HCT116 (cell line): ENCODE measurements around the gene CPNE7. TPM values are rescaled to one million over a fixed set of nuclear protein-coding genes. Genes with fewer than 3 reads are reported as not detected.

Experiments
- ATAC-seq: fragments of 200-7000 bp; cut with Tn5 transposase; 2 replicates; pipeline ENCODE4 v1.9.1; 2020; ENCODE audit warnings: mild to moderate bottlenecking, moderate library complexity
- BruUV-seq: library from RNA; stranded (reverse); fragments of 400-500 nt; replicated peaks from 2 replicates; lab custom pipeline; 2021; lab: Mats Ljungman, UMichigan
- CTCF ChIA-PET: fragments of 300-600 bp; sonication (Branson Sonifier 250); formaldehyde crosslinking; loops from one replicate; lab custom pipeline; 2021; ENCODE audit warnings: antibody characterized with exemption; lab: Charles Lee
- POLR2A ChIA-PET: fragments of 300-600, 350-600 bp; sonication (Branson Sonifier 250); formaldehyde crosslinking; loops from one replicate; lab custom pipeline; 2021; ENCODE audit warnings: antibody characterized with exemption; lab: Charles Lee
- RAD21 ChIA-PET, 2 experiments: fragments of 300-600 bp; sonication (Branson Sonifier 250); formaldehyde crosslinking; loops; one replicate each; lab custom pipeline; 2023; ENCODE audit warnings: low total read pairs in 2 of 2; ENCODE audit not compliant: uncharacterized antibody in 2 of 2, unreplicated experiment in 2 of 2, low non-redundant PET in 1 of 2; lab: Charles Lee
- DNase-seq: peaks from one replicate; pipeline ENCODE4 v3.0.0-alpha.2; 2010; ENCODE audit warnings: low read depth, low spot score
- H2AFZ ChIP-seq: fragments of 200-600 bp; shearing (Covaris generic), sonication (generic); 2 replicates; pipeline ENCODE4 v1.6.1; 2017; ENCODE audit warnings: low read depth, mixed run types, mixed read lengths, antibody characterized with exemption, low read length; ENCODE audit not compliant: poor library complexity, severe bottlenecking
- H3K27ac ChIP-seq: 2 replicates; pipeline ENCODE4 v1.5.1; 2012; ENCODE audit warnings: low read depth, low read length
- H3K27me3 ChIP-seq: fragments of 200-600 bp; sonication (generic); 2 replicates; pipeline ENCODE4 v1.6.1; 2016; ENCODE audit warnings: mixed run types, low read length, mixed read lengths; ENCODE audit not compliant: insufficient read depth
- H3K36me3 ChIP-seq, 2 experiments: fragments of 200-500 bp in 1 of 2; fragments of 200-600 bp in 1 of 2; sonication (Bioruptor generic) in 1 of 2; sonication (generic) in 1 of 2; 2 replicates each; pipeline versions ENCODE4 v1.5.1 to v1.6.1; 2014 to 2016; ENCODE audit warnings: low read length in 2 of 2, inconsistent platforms in 1 of 2, mixed read lengths in 1 of 2, mixed run types in 1 of 2; ENCODE audit not compliant: insufficient read depth in 2 of 2, control insufficient read depth in 1 of 2
- H3K4me1 ChIP-seq, 2 experiments: fragments of 200-600 bp in 1 of 2; sonication (generic) in 1 of 2; 2 replicates each; pipeline versions ENCODE4 v1.5.1 to v1.6.1; 2012 to 2017; ENCODE audit warnings: low read length in 2 of 2, inconsistent platforms in 1 of 2, mild to moderate bottlenecking in 1 of 2, mixed read lengths in 1 of 2, mixed run types in 1 of 2, moderate library complexity in 1 of 2; ENCODE audit not compliant: insufficient read depth in 2 of 2, control insufficient read depth in 1 of 2
- H3K4me2 ChIP-seq: fragments of 200-600 bp; sonication (generic); 2 replicates; pipeline ENCODE4 v1.6.1; 2017; ENCODE audit warnings: mixed run types, low read length, mixed read lengths
- H3K4me3 ChIP-seq, 2 experiments: fragments of 200-600 bp in 1 of 2; sonication (generic) in 1 of 2; replicated peaks in 1 of 2; 2 replicates each; pipeline ENCODE4 v1.5.1; 2011 to 2016; ENCODE audit warnings: low read length in 2 of 2, control low read depth in 1 of 2, low read depth in 1 of 2, mild to moderate bottlenecking in 1 of 2, mixed read lengths in 1 of 2, mixed run types in 1 of 2
- H3K79me2 ChIP-seq: fragments of 200-600 bp; sonication (generic); 2 replicates; pipeline ENCODE4 v1.6.1; 2017; ENCODE audit warnings: mild to moderate bottlenecking, mixed run types, low read length, moderate library complexity, mixed read lengths; ENCODE audit not compliant: insufficient read depth
- H3K9ac ChIP-seq: fragments of 200-600 bp; sonication (generic); 2 replicates; pipeline ENCODE4 v1.6.1; 2016; ENCODE audit warnings: low read length, mixed read lengths
- H3K9me2 ChIP-seq: fragments of 200-600 bp; sonication (generic), shearing (Covaris generic); 2 replicates; pipeline ENCODE4 v1.6.1; 2017; ENCODE audit warnings: mixed run types, mild to moderate bottlenecking, moderate library complexity; ENCODE audit not compliant: insufficient read depth
- H3K9me3 ChIP-seq, 2 experiments: fragments of 200-500 bp in 1 of 2; fragments of 200-600 bp in 1 of 2; sonication (Bioruptor generic) in 1 of 2; sonication (generic) in 1 of 2; 2 replicates each; pipeline ENCODE4 v1.6.1; 2014 to 2017; ENCODE audit warnings: low read length in 2 of 2, mixed read lengths in 2 of 2, inconsistent platforms in 1 of 2, low read depth in 1 of 2, mild to moderate bottlenecking in 1 of 2, mixed run types in 1 of 2, moderate library complexity in 1 of 2; ENCODE audit not compliant: control insufficient read depth in 1 of 2, insufficient read depth in 1 of 2
- H4K20me1 ChIP-seq: fragments of 200-600 bp; sonication (generic), shearing (Covaris generic); 2 replicates; pipeline ENCODE4 v1.6.1; 2017; ENCODE audit warnings: mixed run types, mild to moderate bottlenecking, moderate library complexity; ENCODE audit not compliant: insufficient read depth
- ATF3 ChIP-seq: IDR thresholded peaks from 2 replicates; pipeline ENCODE4 v1.6.1; 2012
- CBX3 ChIP-seq: IDR thresholded peaks from 2 replicates; pipeline ENCODE4 v1.6.1; 2012; ENCODE audit warnings: low read depth
- CEBPB ChIP-seq: IDR thresholded peaks from 2 replicates; pipeline ENCODE4 v1.6.1; 2012; ENCODE audit warnings: low read depth
- ELF1 ChIP-seq: IDR thresholded peaks from 2 replicates; pipeline ENCODE4 v1.6.1; 2012; ENCODE audit warnings: low read depth, borderline replicate concordance
- EZH2phosphoT487 ChIP-seq: fragments of 200-600 bp; IDR thresholded peaks from 2 replicates; pipeline ENCODE4 v1.6.1; 2018; ENCODE audit warnings: antibody characterized with exemption, borderline replicate concordance
- FOSL1 ChIP-seq: IDR thresholded peaks from 2 replicates; pipeline ENCODE4 v1.6.1; 2012; ENCODE audit warnings: low read depth
- MAX ChIP-seq: IDR thresholded peaks from 2 replicates; pipeline ENCODE4 v1.6.1; 2012
- POLR2AphosphoS5 ChIP-seq: IDR thresholded peaks from 2 replicates; pipeline ENCODE4 v1.6.1; 2011; ENCODE audit warnings: mild to moderate bottlenecking, low read depth, low read length, moderate library complexity
- REST ChIP-seq: IDR thresholded peaks from 2 replicates; pipeline ENCODE4 v1.6.1; 2012; ENCODE audit warnings: low read depth
- SIN3A ChIP-seq: IDR thresholded peaks from 2 replicates; pipeline ENCODE4 v1.6.1; 2012; ENCODE audit warnings: low read depth
- TCF7L2 ChIP-seq: IDR thresholded peaks from 2 replicates; pipeline ENCODE4 v1.7.0; 2011; ENCODE audit warnings: borderline replicate concordance, inconsistent platforms; ENCODE audit not compliant: insufficient read depth, insufficient read length; ENCODE audit errors: extremely low read depth
- ZBTB33 ChIP-seq: IDR thresholded peaks from 2 replicates; pipeline ENCODE4 v1.6.1; 2011; ENCODE audit warnings: mild to moderate bottlenecking, low read length, moderate library complexity; ENCODE audit not compliant: insufficient replicate concordance; ENCODE audit errors: extremely low read depth
- ZFX ChIP-seq: fragments of 450-650 bp; IDR thresholded peaks from 2 replicates; pipeline ENCODE4 v1.6.1; 2017
- ZNF274 ChIP-seq: fragments of 200-500 bp; sonication (Bioruptor generic); IDR thresholded peaks from 2 replicates; pipeline ENCODE4 v1.6.1; 2014; ENCODE audit warnings: mild to moderate bottlenecking, low read depth, low read length, inconsistent platforms
- intact Hi-C: fragments of 100-400 bp; cut with micrococcal nuclease; formaldehyde crosslinking; loops from 2 replicates; pipeline ENCODE4 v1.10.0; 2022
- total RNA-seq: library from RNA; stranded (reverse); gene quantifications from one replicate; pipeline ENCODE4 v1.2.1, GENCODE V29; 2021; ENCODE audit not compliant: unreplicated experiment

CPNE7 gene
- total RNA-seq, 1 experiment from 2014 or later = 201 TPM

GRCh38 chr16:89540557-89540956 is 35.0 kb upstream of the CPNE7 start:
- H3K9me3 ChIP-seq = no peaks in the 10 kb centered on the region
- H3K4me3 ChIP-seq = no peak overlapping the region
- POLR2A ChIA-PET = no interaction called here
- H4K20me1 ChIP-seq = no peaks in the 10 kb centered on the region
- H3K4me1 ChIP-seq = no peaks in the 10 kb centered on the region
- DNase-seq = no peak
- BruUV-seq = no TSS peak
- CTCF ChIA-PET = no interaction called here
- H3K9ac ChIP-seq = no peak overlapping the region
- RAD21 ChIA-PET = interaction anchor here (0.6 kb wide), 2 partner anchors 94 to 166 kb away, joined by 3 read pairs; no protein-coding TSS in a partner anchor
- H3K9me2 ChIP-seq = no peaks in the 10 kb centered on the region
- peaks cover under 1% of the 10 kb centered on the region; the same call in 1 of the 2 replicates for H3K79me2 ChIP-seq
- no peak overlapping the region for H3K27ac ChIP-seq
- intact Hi-C loops = no loop called here
- H3K4me2 ChIP-seq = no peak overlapping the region
- H2AFZ ChIP-seq = no peak overlapping the region
- peaks cover 26 to 30% of the 10 kb centered on the region in 2 experiments for H3K36me3 ChIP-seq
- ATAC-seq = no peak
- no peak for TF ChIP-seq ZBTB33
- TF ChIP-seq CEBPB = no peak
- TF ChIP-seq ZFX = no peak
- TF ChIP-seq CBX3 = no peak
- TF ChIP-seq ATF3 = no peak
- no peak for TF ChIP-seq FOSL1
- no peak for TF ChIP-seq EZH2phosphoT487
- TF ChIP-seq, all 23 proteins: peak for 0
- H3K27me3 ChIP-seq = no peaks in the 10 kb centered on the region

GRCh38 chr16:89541792-89542191 is 33.8 kb upstream of the CPNE7 start:
- Histone ChIP-seq H3K79me2 (no peaks in the 10 kb centered on the region), H3K36me3 (peaks cover 28 to 31% of the 10 kb centered on the region in 2 experiments; a peak in 3 of 4 replicates), H3K4me2 (no peak overlapping the region), H3K9ac (no peak overlapping the region), H3K27ac (no peak overlapping the region), H3K27me3 (no peaks in the 10 kb centered on the region), H3K4me3 (no peak overlapping the region), H3K9me2 (no peaks in the 10 kb centered on the region)
- POLR2A ChIA-PET = no interaction called here
- ATAC-seq = 0 out of 2 replicates have a peak, but pooled peaks have one; percentile 12
- DNase-seq = no peak
- RAD21 ChIA-PET = no interaction called here
- TF ChIP-seq MAX = no peak
- no peak for TF ChIP-seq SIN3A
- TF ChIP-seq POLR2AphosphoS5 = no peak
- TF ChIP-seq CBX3 = no peak
- TF ChIP-seq ZNF274 = no peak
- TF ChIP-seq REST = no peak
- no peak for TF ChIP-seq ELF1
- TF ChIP-seq TCF7L2 = no peak
- no peak for TF ChIP-seq EZH2phosphoT487
- TF ChIP-seq, all 23 proteins: peak for 0
- CTCF ChIA-PET = interaction anchor here (1.7 kb wide), 1 partner anchor 16 kb away, joined by 11 read pairs; no protein-coding TSS in a partner anchor
- Histone ChIP-seq H2AFZ (no peak overlapping the region), H3K4me1 (no peaks in the 10 kb centered on the region), H3K9me3 (no peaks in the 10 kb centered on the region), H4K20me1 (no peaks in the 10 kb centered on the region)
- intact Hi-C loops = no loop called here
- BruUV-seq = no TSS peak
